HG02678 (cell line): ENCODE measurements around the gene TBR1.

Experiments used
- ATAC-seq: cut with Tn5 transposase; IDR thresholded peaks from one replicate; pipeline ENCODE4 v1.9.1; 2021; ENCODE audit warnings: mild to moderate bottlenecking, moderate library complexity; ENCODE audit not compliant: unreplicated experiment

Gene TBR1

DNA sequence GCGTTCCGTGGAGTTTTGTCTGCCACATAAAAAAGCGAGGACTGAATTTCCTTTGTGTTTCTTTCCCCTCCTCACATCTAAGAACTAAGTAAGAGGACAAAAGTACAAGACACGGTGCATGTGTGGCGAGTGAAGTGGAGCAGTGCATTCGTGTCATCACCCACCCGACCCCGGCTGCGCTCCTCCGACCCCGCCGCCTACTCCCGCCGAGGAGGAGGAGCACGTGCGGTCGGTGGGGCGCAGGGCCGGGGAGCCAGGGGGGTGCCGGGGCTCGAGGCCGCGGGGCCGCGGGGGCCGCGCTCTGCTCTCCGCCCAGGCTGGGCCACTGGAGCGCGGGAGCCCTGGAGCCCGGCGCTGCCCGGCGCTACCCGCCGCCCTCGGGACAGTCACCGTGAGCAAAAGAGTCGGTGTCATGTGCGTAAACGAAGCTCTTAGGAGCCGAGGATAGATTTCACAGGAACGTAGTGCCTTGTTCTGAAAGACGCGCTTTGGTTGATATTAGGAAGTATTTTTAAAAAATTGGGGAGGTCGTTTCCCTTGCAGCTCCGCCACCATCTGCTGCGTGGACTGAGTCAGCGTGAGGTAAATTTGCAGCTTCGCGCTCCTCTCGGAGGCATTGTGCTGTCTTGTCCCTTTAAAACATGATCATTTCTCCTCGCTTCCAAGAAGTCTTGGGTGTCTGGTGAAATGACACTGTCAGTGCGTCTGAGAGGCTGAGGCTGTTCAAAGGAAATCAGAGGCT is 11.0 kb downstream of the TBR1 start:
- no peak for ATAC-seq

DNA sequence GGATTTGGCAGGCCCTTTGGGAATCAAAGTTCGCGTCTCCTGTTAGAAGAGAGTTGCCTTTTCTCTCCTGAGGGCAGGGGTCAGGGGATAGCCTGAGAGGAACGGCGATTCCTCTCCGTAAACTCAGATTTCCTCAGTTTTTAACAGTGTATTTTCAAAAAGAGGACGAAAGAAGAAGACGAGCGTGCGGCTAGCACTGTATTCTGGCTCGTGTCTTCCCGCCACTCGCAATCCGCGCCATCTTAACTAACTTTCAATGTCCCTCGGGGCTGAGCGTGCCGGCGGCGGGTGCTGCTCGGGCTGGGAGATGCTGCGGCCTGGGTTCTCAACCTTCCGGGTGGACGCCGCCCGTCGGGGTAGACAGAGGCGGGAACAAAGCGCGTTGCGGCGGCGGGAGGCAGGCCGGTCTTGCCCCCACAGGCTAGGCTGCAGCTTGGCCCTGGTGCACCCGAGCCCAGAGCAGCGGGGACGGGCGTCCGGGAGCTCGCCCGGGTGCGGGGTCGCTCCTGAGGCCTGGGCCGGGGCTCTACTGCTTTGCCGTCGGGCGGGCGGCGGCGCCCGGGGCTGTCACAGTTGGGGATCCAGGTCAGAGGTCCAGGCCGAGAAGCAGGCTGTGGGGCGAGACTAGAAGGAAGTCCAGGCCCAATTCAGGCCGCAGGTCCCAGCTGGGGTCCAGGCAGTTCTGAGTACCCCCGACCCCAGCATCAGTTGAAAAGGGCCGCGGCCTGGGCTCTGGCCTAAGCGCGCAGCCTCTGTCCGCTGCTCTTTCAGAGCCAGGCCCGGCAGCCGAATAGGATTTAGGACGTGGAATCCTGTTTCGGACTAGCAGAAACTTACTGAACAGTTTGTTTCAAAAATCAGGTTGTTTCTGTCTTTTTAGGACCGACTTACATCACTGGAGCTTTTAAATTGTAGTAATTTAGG is 11.8 kb downstream of the TBR1 start:
- no peak for ATAC-seq

DNA sequence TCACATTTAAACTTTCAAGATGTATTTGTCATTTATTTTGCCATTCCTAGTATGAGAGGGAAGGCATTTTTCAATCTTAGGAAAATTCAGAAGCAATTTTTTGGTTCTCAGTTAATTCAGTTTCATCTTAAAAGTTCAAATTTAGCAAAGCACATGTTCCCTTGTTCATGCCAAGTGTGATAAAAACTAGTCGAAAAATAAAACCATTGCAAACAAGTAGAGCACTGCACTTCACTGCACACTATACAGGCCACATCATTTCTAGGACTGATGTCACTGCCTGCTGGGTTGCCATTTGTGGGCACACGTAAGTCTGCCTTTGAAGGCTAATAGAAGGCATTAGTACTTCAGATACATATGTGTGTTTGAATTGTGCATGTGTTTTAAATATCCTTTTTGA is 14.3 kb downstream of the TBR1 start:
- ATAC-seq = no peak

DNA sequence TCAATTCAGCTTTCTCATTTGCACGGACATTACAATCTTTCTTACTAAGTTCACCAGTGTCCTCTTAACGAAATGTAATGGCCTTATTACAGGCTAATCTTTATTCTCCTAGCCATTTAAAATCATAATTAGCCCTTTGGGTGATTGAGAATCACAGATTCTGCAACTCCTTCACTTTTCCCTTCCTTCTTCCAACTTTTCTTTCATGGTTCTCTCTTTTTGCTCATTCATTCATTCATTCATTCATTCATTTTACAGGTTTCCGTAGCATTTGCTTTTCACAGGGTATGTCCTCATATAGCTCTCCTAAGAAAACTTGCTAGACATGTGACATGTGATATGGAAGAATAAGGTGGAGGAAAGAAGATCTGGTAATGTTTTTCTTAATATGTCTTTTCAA is 16.0 kb downstream of the TBR1 start:
- no peak for ATAC-seq

DNA sequence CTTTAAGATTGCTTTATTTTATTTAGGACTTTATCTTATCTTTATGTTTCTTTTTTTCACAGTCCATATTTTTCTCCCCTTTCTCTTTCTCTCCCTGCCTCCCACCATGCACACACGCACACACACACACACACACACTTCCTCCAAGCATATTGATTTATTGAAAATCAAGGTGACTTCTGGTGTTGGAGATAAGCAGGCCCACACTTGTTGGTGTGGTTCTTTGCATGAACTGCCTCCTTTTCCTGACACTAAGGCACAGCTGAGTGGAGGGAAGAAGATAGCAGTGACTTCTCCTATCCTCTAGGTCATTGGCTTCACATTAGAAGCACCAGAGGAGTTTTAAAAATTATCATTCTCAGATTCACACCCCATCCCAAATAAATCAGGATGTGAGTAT is 18.0 kb downstream of the TBR1 start:
- no peak for ATAC-seq

DNA sequence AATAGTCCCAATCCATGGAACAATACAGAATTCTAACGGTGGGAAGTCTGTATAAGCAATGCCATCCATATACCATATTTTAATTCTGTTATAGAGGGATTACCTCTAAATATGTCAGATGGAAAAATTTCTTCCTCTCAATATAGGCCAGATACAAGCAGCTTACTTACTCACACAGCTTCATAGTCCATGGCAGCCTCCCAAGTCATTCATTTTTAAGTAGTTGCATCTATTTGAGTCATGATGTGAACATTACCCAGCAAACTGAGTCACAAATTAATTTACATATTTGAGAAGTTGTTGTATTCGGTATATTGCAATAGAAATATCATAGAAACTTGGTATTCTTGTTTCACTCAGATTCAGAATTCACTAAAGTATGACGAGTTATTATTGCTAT is 20.3 kb downstream of the TBR1 start:
- no peak for ATAC-seq

DNA sequence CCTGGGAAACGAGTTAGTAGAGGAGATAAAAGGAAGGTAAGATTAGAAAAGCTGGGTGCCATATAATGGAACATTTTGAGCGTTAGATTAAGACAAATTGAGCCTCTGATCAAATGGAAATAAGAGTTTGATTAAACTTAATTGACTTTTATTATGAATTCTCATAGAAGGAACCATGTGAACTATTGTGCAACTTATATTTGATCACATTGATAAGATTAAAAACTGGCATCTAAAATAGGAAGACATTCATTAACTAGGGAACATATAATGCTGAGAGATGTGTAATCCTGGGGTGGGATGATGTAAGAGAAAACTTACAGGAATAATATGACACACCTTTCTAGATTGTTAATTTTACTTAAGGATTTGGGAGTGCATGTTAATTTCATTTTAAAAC is 22.5 kb downstream of the TBR1 start:
- ATAC-seq = no peak

DNA sequence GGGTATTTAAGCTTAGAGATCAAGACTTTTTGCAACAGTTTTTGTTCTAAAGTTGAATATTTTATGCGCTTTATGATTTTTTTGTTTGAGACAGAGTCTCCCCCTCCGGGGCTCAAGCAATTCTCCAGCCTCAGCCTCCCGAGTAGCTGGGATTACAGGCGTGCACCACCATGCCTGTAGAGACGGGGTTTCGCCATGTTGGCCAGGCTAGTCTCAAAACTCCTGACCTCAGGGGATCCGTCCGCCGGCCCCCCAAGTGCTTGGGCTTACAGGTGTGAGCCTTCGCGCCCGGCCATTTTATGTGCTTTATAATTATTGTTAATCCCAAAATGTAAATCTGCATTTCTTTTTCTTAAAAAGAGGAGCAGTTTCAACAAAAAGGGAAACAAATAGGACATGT is 29.0 kb downstream of the TBR1 start:
- no peak for ATAC-seq

DNA sequence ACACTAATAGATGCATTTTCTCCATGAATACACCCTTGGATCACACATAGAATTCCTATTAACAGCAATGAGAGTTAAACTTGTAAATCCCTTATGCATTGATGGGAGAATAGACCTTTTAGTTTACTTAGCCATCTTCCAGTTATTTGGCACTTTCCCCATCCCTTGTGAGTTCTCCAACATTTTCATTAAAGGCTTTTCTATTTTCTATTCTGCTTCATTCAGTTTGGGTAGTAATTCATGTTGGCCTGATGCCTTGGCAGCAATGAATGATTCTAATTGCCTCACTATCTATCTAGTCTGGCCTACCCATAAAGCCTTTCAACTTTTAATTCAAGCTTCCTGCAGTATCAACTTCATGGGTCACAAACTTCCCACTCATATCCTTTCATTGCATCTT is 32.3 kb downstream of the TBR1 start:
- no peak for ATAC-seq

DNA sequence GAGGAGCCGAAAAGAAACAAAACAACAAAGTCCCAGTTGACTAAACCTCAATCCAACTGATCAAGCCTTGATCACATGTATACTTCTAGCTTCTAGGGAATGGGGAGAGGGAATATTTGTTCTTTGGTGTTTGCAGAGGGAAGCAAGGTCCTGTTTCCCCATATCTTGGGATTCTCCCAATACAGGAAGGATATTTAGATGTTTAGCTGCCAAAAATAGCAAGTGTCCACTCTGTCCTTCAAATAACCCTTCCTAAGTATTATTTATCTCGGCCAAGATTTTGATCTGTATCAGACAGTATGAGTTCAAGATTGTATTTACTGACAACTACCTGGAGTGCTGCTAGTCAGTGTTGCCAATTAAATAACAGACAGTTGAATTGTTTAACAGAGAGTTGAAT is 55.5 kb downstream of the TBR1 start:
- ATAC-seq = no peak

DNA sequence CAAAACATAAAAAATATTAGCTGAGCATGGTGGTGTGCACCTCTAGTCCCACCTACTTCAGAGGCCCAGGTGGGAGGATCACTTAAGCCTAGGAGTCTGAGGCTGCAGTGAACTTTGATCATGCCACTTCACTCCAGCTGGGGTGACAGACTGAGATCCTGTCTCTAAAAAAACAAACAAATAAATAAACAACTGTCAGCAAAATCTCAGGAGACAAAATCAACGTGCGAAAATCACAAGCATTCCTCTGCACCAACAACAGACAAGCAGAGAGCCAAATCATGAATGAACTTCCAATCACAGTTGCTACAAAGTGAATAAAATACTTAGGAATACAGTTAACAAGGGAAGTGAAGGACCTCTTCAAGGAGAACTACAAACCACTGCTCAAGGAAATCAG is 58.8 kb downstream of the TBR1 start:
- no peak for ATAC-seq
